Measurements from ENCODE around the gene HPDL. TPM values are rescaled to one million over a fixed set of nuclear protein-coding genes. Genes with fewer than 3 reads are reported as not detected.
A peak's percentile ranks its signal among the peaks of the same experiment; 100 is the strongest.

Gene HPDL
- total and polyA plus RNA-seq, 11 donors, result 0.15 to 0.46 (median 0.32) TPM; not detected in 4

DNA sequence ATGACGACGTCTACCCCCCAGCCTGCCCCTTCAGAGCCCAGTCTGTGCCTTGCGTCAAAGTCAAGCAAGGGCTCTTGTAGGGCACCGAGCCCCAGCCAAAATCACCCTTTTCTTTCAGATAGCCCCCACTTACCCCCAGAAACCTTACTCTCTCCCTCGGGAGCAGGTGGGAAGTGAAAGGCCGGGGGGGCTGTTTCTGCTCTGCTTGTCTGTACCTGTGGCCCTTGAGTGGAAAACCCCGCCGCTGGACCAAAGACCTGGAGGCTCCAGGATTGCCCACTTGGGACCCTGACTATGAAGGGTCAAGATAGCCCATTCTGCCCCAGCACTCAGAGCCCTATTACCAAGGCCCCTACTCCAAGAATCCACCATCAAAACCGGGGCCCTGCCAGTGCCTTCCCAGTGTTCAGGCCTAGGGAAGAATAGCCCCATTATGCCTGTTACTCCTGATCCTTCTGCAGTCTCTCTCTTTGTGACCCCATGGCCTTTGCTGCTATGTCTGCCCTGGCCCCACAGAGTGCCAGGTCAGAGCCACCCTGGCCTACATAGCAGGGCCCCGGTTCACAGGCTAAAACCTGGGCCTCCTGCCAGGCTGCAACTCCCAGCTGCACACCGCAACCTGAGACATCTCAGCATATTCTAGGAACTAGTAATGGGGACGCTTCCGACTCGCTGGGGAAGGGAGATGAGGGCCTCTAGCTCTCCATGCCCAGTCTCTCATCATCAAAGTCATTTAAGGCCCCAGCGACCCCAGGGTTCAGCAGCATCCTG is 22.2 kb upstream of the HPDL start:
- DNase-seq, result peak in 2 of 5 donors; percentile 36 to 39
- peak in 1 of 4 donors; percentile 3 for ATAC-seq

DNA sequence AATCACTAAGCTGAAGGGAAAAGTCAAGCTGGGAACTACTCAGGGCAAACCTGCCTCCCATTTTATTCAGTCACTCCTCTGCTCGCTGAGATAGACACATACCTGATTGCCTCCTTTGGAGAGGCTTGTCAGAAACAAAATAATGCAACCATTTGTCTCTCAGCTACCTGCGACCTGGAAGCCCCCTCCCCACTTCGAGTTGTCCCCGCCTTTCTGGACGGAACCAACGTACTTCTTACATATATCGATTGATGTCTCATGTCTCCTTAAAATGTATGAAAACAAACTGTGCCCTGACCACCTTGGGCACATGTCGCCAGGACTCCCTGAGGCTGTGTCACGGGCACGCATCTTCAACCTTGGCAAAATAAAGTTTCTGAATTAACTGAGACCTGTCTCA is 21.5 kb upstream of the HPDL start:
- no peaks in the 10 kb centered on the region for H3K9me3 ChIP-seq
- no peaks in the 10 kb centered on the region for H3K27me3 ChIP-seq
- no peak overlapping the region for H3K4me3 ChIP-seq
- TF ChIP-seq, protein P1, sequence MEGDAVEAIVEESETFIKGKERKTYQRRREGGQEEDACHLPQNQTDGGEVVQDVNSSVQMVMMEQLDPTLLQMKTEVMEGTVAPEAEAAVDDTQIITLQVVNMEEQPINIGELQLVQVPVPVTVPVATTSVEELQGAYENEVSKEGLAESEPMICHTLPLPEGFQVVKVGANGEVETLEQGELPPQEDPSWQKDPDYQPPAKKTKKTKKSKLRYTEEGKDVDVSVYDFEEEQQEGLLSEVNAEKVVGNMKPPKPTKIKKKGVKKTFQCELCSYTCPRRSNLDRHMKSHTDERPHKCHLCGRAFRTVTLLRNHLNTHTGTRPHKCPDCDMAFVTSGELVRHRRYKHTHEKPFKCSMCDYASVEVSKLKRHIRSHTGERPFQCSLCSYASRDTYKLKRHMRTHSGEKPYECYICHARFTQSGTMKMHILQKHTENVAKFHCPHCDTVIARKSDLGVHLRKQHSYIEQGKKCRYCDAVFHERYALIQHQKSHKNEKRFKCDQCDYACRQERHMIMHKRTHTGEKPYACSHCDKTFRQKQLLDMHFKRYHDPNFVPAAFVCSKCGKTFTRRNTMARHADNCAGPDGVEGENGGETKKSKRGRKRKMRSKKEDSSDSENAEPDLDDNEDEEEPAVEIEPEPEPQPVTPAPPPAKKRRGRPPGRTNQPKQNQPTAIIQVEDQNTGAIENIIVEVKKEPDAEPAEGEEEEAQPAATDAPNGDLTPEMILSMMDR (IDR thresholded peaks at IDR 0.05), result no peak
- no peak for TF ChIP-seq POLR2A (IDR thresholded peaks at IDR 0.05)
- H3K4me1 ChIP-seq, result peaks cover 0 to 17% (median 14%) of the 10 kb centered on the region in 12 donors
- H3K27ac ChIP-seq, result no peak overlapping the region
- H3K36me3 ChIP-seq, result no peaks in the 10 kb centered on the region
- DNase-seq (no peak), ATAC-seq (no peak)
- WGBS, 4 donors, result 84 to 91% (median 90%) methylated on average over 10 of the region's 10 CpGs
- intact Hi-C loops (cut with DNase I), result loop anchor here in 4 of 10 donors (2.0 to 10.0 kb wide), 4 partner anchors 500 to 574 kb away; partner anchors contain the start of genes BEST4 (in 2 of the 4), BTBD19 (in 1 of the 4), DYNLT4 (in 1 of the 4) and PLK3 (in 1 of the 4)

More for the DNA sequence above, 22.2 kb upstream of the HPDL start:
- H3K4me1 ChIP-seq, result peaks cover 0 to 17% (median 14%) of the 10 kb centered on the region in 12 donors
- no peaks in the 10 kb centered on the region for H3K27me3 ChIP-seq
- no peaks in the 10 kb centered on the region for H3K9me3 ChIP-seq
- TF ChIP-seq, protein P1 (IDR thresholded peaks at IDR 0.05), result no peak
- no peak for TF ChIP-seq POLR2A (IDR thresholded peaks at IDR 0.05)
- 42 to 54% (median 48%) methylated on average over 11 to 15 of the region's 15 CpGs for WGBS, 4 donors
- no peaks in the 10 kb centered on the region for H3K36me3 ChIP-seq
- H3K4me3 ChIP-seq, result peak overlapping the region; percentile 57 to 89 (median 71)
- peak overlapping the region; percentile 76 to 98 (median 92) for H3K27ac ChIP-seq
- intact Hi-C loops (cut with DNase I), result loop anchor here in 8 of 10 donors (2.0 to 10.0 kb wide), 10 partner anchors 33 to 574 kb away; partner anchors contain the start of genes BEST4 (in 4 of the 8), RNU5D-1 (in 2 of the 8), BTBD19 (in 1 of the 8) and DYNLT4 (in 1 of the 8)

DNA sequence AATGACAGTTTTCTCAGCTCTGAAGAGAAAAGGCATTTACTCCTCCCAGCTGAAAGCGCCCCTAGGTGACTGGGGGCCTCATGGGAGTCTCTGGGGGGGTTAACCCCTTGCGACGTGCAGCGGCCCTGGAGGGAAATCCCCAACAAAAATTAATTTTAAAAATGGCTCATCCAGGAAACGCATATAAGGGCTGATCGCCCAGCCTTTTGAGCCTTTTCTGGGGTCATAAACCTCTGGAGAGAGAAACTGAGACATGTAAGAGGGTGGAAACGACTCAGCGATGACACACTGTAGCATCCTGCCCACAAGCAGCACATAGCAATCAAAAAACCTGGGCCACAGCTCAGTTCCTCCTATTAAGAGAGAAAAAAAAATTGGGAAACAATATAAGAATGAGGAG is 20.4 kb upstream of the HPDL start:
- intact Hi-C loops (cut with DNase I), result loop anchor here in 4 of 10 donors (10.0 kb wide), 3 partner anchors 502 to 532 kb away; partner anchors contain the start of genes BEST4 (in 2 of the 4), BTBD19 (in 1 of the 4), DYNLT4 (in 1 of the 4) and PLK3 (in 1 of the 4)
- Histone ChIP-seq H3K4me3 (no peak overlapping the region), H3K4me1 (peaks cover 0 to 17% (median 14%) of the 10 kb centered on the region in 12 donors), H3K27ac (no peak overlapping the region), H3K27me3 (no peaks in the 10 kb centered on the region), H3K36me3 (no peaks in the 10 kb centered on the region), H3K9me3 (no peaks in the 10 kb centered on the region)
- DNase-seq (no peak), ATAC-seq (no peak)
- 49 to 58% (median 54%) methylated on average over 8 of the region's 8 CpGs for WGBS, 4 donors
- TF ChIP-seq POLR2A (IDR thresholded peaks at IDR 0.05), result no peak
- TF ChIP-seq, protein P1 (IDR thresholded peaks at IDR 0.05), result no peak

DNA sequence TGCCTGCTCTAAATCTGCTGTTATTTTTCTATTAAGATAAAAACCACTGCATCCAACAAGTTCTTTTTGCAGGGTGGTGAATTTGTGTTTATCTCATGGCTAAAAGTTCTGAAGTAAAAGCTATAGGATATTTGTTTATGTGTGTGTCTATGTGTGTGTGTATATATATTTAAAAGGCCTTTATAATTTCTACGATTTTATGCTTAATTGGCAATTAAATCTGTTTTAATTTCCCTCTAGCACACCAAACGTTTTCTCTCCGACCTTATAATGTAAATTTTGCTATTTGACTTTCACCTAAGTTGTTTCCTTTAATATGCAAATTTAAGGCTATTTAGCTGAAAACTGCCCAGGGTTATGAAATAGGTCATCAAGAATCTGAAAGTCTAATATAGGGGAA is 19.8 kb upstream of the HPDL start:
- intact Hi-C loops (cut with DNase I), result loop anchor here in 4 of 10 donors (10.0 kb wide), 3 partner anchors 502 to 532 kb away; partner anchors contain the start of genes BEST4 (in 2 of the 4), BTBD19 (in 1 of the 4), DYNLT4 (in 1 of the 4) and PLK3 (in 1 of the 4)
- DNase-seq (no peak), ATAC-seq (no peak)
- WGBS, 4 donors, result 68 to 78% (median 76%) methylated on average over 3 of the region's 3 CpGs
- H3K9me3 ChIP-seq, result no peaks in the 10 kb centered on the region
- TF ChIP-seq, protein P1 (IDR thresholded peaks at IDR 0.05), result no peak
- no peak for TF ChIP-seq POLR2A (IDR thresholded peaks at IDR 0.05)
- no peaks in the 10 kb centered on the region for H3K27me3 ChIP-seq
- peaks cover 0 to 17% (median 14%) of the 10 kb centered on the region in 12 donors for H3K4me1 ChIP-seq
- no peaks in the 10 kb centered on the region for H3K36me3 ChIP-seq
- no peak overlapping the region for H3K27ac ChIP-seq
- no peak overlapping the region for H3K4me3 ChIP-seq

Measured in heart left ventricle (tissue), 16 donors.